HepG2 (cell line): ENCODE data around the gene SRSF10. TPM values are rescaled to one million over a fixed set of nuclear protein-coding genes. Genes with fewer than 3 reads are reported as not detected.

Experiments
- CCDC6 ChIP-seq: sonication (generic); formaldehyde crosslinking; IDR thresholded peaks from 2 replicates; pipeline ENCODE4 v1.8.1; 2022; ENCODE audit warnings: mild to moderate bottlenecking, missing genetic modification reagents, moderate library complexity
- HMGXB3 ChIP-seq: sonication (generic); formaldehyde crosslinking; IDR thresholded peaks from 2 replicates; pipeline ENCODE4 v1.4.0; 2020; ENCODE audit warnings: missing genetic modification reagents, borderline replicate concordance
- HOXA7 ChIP-seq: sonication (generic); formaldehyde crosslinking; IDR thresholded peaks from 2 replicates; pipeline ENCODE4 v1.8.1; 2022; ENCODE audit warnings: mild to moderate bottlenecking, missing genetic modification reagents, moderate library complexity
- RARG ChIP-seq: sonication (generic); formaldehyde crosslinking; IDR thresholded peaks from 2 replicates; pipeline ENCODE4 v1.4.0; 2020; ENCODE audit warnings: low read depth, mild to moderate bottlenecking, missing genetic modification reagents
- ZNF513 ChIP-seq: sonication (generic); formaldehyde crosslinking; conservative IDR thresholded peaks from 2 replicates; pipeline ENCODE4 v1.5.0; 2020; ENCODE audit warnings: missing genetic modification reagents
- ZNF549 ChIP-seq: sonication (generic); formaldehyde crosslinking; IDR thresholded peaks from 2 replicates; pipeline ENCODE4 v1.5.0; 2020; ENCODE audit warnings: missing genetic modification reagents
- ZXDC ChIP-seq: sonication (generic); formaldehyde crosslinking; IDR thresholded peaks from 2 replicates; pipeline ENCODE4 v1.5.0; 2020; ENCODE audit warnings: mild to moderate bottlenecking, missing genetic modification reagents
- polyA plus RNA-seq, 8 experiments: library from polyadenylated mRNA; depleted of rRNA in 3 of 8; stranded (reverse) in 7 of 8; unstranded in 1 of 8; fragments of >200 nt; fragmentation: Illumina TruSeq in 4 of 8; extraction: Trizol in 4 of 8; gene quantifications; 2 replicates each; pipeline versions ENCODE4 v1.2.1 to v1.2.3, GENCODE V29; 2011 to 2016; ENCODE audit warnings: low read depth in 4 of 8, missing spikeins in 1 of 8, mixed read lengths in 1 of 8; ENCODE audit not compliant: insufficient read depth in 1 of 8
- total RNA-seq, 5 experiments: library from RNA; depleted of rRNA; stranded (reverse); fragments of >200 nt; fragmentation: Illumina TruSeq; extraction: Trizol; gene quantifications; 2 replicates each; pipeline ENCODE4 v1.2.3, GENCODE V29; 2016; ENCODE audit warnings: low read depth in 1 of 5
- TF ChIP-seq, protein P1 (sequence below): sonication (generic); formaldehyde crosslinking; IDR thresholded peaks from 2 replicates; pipeline ENCODE4 v1.4.0; 2020; ENCODE audit warnings: missing genetic modification reagents, borderline replicate concordance
- TF ChIP-seq, protein P2 (sequence below): sonication (generic); formaldehyde crosslinking; IDR thresholded peaks from 2 replicates; pipeline ENCODE4 v1.9.0; 2021; ENCODE audit warnings: missing genetic modification reagents, borderline replicate concordance

The SRSF10 gene
- total and polyA plus RNA-seq, 2 of the 13 experiments (the other 11 are each of a cell fraction or from before 2014, with no cell fraction given): 126 to 186 TPM

GRCh38 chr1:24020470-24020869 lies 40.3 kb upstream of the SRSF10 start (continued):
- no peak for TF ChIP-seq ZNF513 (CRISPR knock-in tag)
- no peak for TF ChIP-seq ZNF549 (CRISPR knock-in tag)
- TF ChIP-seq, protein P1, sequence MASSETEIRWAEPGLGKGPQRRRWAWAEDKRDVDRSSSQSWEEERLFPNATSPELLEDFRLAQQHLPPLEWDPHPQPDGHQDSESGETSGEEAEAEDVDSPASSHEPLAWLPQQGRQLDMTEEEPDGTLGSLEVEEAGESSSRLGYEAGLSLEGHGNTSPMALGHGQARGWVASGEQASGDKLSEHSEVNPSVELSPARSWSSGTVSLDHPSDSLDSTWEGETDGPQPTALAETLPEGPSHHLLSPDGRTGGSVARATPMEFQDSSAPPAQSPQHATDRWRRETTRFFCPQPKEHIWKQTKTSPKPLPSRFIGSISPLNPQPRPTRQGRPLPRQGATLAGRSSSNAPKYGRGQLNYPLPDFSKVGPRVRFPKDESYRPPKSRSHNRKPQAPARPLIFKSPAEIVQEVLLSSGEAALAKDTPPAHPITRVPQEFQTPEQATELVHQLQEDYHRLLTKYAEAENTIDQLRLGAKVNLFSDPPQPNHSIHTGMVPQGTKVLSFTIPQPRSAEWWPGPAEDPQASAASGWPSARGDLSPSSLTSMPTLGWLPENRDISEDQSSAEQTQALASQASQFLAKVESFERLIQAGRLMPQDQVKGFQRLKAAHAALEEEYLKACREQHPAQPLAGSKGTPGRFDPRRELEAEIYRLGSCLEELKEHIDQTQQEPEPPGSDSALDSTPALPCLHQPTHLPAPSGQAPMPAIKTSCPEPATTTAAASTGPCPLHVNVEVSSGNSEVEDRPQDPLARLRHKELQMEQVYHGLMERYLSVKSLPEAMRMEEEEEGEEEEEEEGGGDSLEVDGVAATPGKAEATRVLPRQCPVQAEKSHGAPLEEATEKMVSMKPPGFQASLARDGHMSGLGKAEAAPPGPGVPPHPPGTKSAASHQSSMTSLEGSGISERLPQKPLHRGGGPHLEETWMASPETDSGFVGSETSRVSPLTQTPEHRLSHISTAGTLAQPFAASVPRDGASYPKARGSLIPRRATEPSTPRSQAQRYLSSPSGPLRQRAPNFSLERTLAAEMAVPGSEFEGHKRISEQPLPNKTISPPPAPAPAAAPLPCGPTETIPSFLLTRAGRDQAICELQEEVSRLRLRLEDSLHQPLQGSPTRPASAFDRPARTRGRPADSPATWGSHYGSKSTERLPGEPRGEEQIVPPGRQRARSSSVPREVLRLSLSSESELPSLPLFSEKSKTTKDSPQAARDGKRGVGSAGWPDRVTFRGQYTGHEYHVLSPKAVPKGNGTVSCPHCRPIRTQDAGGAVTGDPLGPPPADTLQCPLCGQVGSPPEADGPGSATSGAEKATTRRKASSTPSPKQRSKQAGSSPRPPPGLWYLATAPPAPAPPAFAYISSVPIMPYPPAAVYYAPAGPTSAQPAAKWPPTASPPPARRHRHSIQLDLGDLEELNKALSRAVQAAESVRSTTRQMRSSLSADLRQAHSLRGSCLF: no peak
- TF ChIP-seq RARG (CRISPR knock-in tag): no peak
- TF ChIP-seq, protein P2, sequence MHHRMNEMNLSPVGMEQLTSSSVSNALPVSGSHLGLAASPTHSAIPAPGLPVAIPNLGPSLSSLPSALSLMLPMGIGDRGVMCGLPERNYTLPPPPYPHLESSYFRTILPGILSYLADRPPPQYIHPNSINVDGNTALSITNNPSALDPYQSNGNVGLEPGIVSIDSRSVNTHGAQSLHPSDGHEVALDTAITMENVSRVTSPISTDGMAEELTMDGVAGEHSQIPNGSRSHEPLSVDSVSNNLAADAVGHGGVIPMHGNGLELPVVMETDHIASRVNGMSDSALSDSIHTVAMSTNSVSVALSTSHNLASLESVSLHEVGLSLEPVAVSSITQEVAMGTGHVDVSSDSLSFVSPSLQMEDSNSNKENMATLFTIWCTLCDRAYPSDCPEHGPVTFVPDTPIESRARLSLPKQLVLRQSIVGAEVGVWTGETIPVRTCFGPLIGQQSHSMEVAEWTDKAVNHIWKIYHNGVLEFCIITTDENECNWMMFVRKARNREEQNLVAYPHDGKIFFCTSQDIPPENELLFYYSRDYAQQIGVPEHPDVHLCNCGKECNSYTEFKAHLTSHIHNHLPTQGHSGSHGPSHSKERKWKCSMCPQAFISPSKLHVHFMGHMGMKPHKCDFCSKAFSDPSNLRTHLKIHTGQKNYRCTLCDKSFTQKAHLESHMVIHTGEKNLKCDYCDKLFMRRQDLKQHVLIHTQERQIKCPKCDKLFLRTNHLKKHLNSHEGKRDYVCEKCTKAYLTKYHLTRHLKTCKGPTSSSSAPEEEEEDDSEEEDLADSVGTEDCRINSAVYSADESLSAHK (CRISPR knock-in tag): no peak
- no peak for TF ChIP-seq CCDC6 (CRISPR knock-in tag)
- TF ChIP-seq HMGXB3 (CRISPR knock-in tag): no peak
- TF ChIP-seq HOXA7: no peak
- no peak for TF ChIP-seq ZXDC (CRISPR knock-in tag)
